ENCODE results near the gene PGAP2. TPM values are rescaled to one million over a fixed set of nuclear protein-coding genes. Genes with fewer than 3 reads are reported as not detected.
"Not testable (repeated sequence)": the region's sequence is repeated elsewhere in the genome, so short reads cannot be mapped to it uniquely, and the experiment has no call there.

Gene PGAP2
- total RNA-seq, 1 experiment from 2014 or later, result 72.2 TPM

GRCh38 chr11:3860898-3861393, 52.6 kb downstream of the PGAP2 start:
- BruUV-seq (replicated peaks); ATAC-seq; H3K4me3 ChIP-seq (ENCODE audit: low read depth in 2 of 2, low read length in 2 of 2); H3K36me3 ChIP-seq (ENCODE audit: control insufficient read depth, insufficient read depth, low read length); DNase-seq (ENCODE audit: low read depth, low spot score); intact Hi-C loops (cut with micrococcal nuclease; ENCODE audit: unreplicated experiment); in situ Hi-C loops (cut with HindIII; ENCODE audit: low pct_unique_long_range_greater_than_20kb, low sequenced_read_pairs); H3K9me3 ChIP-seq (ENCODE audit: control insufficient read depth, insufficient read depth, low read depth, low read length); H3K27me3 ChIP-seq (ENCODE audit: control insufficient read depth, insufficient read depth, low read length); H3K27ac ChIP-seq (ENCODE audit: low read length): not testable (repeated sequence)
- ChIA-PET CTCF (interaction anchor here (0.6 to 3.7 kb wide), 2 partner anchors 11 to 12 kb away, joined by 4 to 14 read pairs; no protein-coding TSS in a partner anchor), POLR2A (interaction anchor here (0.6 kb wide), 1 partner anchor 100 kb away, joined by 3 read pairs; no protein-coding TSS in a partner anchor)
- H3K4me1 ChIP-seq (ENCODE audit: control insufficient read depth, insufficient read depth, low read length), result peaks cover 57% of the 10 kb centered on the region

- in situ Hi-C loops (cut with HindIII; ENCODE audit: low pct_unique_long_range_greater_than_20kb, low sequenced_read_pairs), result no loop called here
- no TSS peak for BruUV-seq (replicated peaks)
- H3K27me3 ChIP-seq (ENCODE audit: control insufficient read depth, insufficient read depth, low read length), result no peaks in the 10 kb centered on the region
- TF ChIP-seq POLR2AphosphoS5 (IDR thresholded peaks at IDR 0.05; ENCODE audit: low read depth, low read length) (no peak), SIN3A (IDR thresholded peaks at IDR 0.05; ENCODE audit: borderline replicate concordance, insufficient read depth, low read depth, low read length) (no peak), CTCF (IDR thresholded peaks at IDR 0.05) (no peak), REST (IDR thresholded peaks at IDR 0.05; ENCODE audit: insufficient read depth in 1 of 2, low read depth in 2 of 2, low read length in 1 of 2) (no peak), TCF7L2 (IDR thresholded peaks at IDR 0.05; ENCODE audit: low read depth, low read length) (no peak)
- peaks cover 56% of the 10 kb centered on the region for H3K4me1 ChIP-seq (ENCODE audit: control insufficient read depth, insufficient read depth, low read length)
- DNase-seq (ENCODE audit: low read depth, low spot score) (no peak), ATAC-seq (no peak)
- intact Hi-C loops (cut with micrococcal nuclease; ENCODE audit: unreplicated experiment), result no loop called here
- ChIA-PET CTCF (no interaction called here), POLR2A (no interaction called here)
- no peak overlapping the region for H3K27ac ChIP-seq (ENCODE audit: low read length)
- H3K9me3 ChIP-seq (ENCODE audit: control insufficient read depth, insufficient read depth, low read depth, low read length), result no peaks in the 10 kb centered on the region
- H3K4me3 ChIP-seq (ENCODE audit: low read depth in 2 of 2, low read length in 2 of 2), result no peak overlapping the region
- no peaks in the 10 kb centered on the region for H3K36me3 ChIP-seq (ENCODE audit: control insufficient read depth, insufficient read depth, low read length)
Measured at GRCh38 chr11:3861683-3862082, 53.3 kb downstream of the PGAP2 start.

GRCh38 chr11:3865388-3866193, 57.2 kb downstream of the PGAP2 start:
- ATAC-seq (peak; percentile 35), DNase-seq (ENCODE audit: low read depth, low spot score) (no peak)
- CTCF ChIA-PET, result interaction anchor here (1.2 to 1.7 kb wide), 2 partner anchors 10 to 11 kb away, joined by 3 to 4 read pairs; partner anchors contain the start of gene STIM1
- Histone ChIP-seq H3K9me3 (ENCODE audit: control insufficient read depth, insufficient read depth, low read depth, low read length) (no peaks in the 10 kb centered on the region), H3K27ac (ENCODE audit: low read length) (peak overlapping the region; percentile 36), H3K4me1 (ENCODE audit: control insufficient read depth, insufficient read depth, low read length) (peaks cover 32% of the 10 kb centered on the region), H3K36me3 (ENCODE audit: control insufficient read depth, insufficient read depth, low read length) (no peaks in the 10 kb centered on the region), H3K4me3 (ENCODE audit: low read depth in 2 of 2, low read length in 2 of 2) (no peak overlapping the region), H3K27me3 (ENCODE audit: control insufficient read depth, insufficient read depth, low read length) (no peaks in the 10 kb centered on the region)
- intact Hi-C loops (cut with micrococcal nuclease; ENCODE audit: unreplicated experiment), result no loop called here
- in situ Hi-C loops (cut with HindIII; ENCODE audit: low pct_unique_long_range_greater_than_20kb, low sequenced_read_pairs), result no loop called here
- POLR2A ChIA-PET, result no interaction called here
- BruUV-seq (replicated peaks), result no TSS peak
- no peak for TF ChIP-seq SIN3A (IDR thresholded peaks at IDR 0.05; ENCODE audit: borderline replicate concordance, insufficient read depth, low read depth, low read length)
- no peak for TF ChIP-seq CTCF (IDR thresholded peaks at IDR 0.05)
- no peak for TF ChIP-seq TCF7L2 (IDR thresholded peaks at IDR 0.05; ENCODE audit: low read depth, low read length)

Measured in Panc1 (cell line).